ENCODE measurements around the gene DNAH17.
A peak's percentile ranks its signal among the peaks of the same experiment; 100 is the strongest.

The DNAH17 gene

DNA sequence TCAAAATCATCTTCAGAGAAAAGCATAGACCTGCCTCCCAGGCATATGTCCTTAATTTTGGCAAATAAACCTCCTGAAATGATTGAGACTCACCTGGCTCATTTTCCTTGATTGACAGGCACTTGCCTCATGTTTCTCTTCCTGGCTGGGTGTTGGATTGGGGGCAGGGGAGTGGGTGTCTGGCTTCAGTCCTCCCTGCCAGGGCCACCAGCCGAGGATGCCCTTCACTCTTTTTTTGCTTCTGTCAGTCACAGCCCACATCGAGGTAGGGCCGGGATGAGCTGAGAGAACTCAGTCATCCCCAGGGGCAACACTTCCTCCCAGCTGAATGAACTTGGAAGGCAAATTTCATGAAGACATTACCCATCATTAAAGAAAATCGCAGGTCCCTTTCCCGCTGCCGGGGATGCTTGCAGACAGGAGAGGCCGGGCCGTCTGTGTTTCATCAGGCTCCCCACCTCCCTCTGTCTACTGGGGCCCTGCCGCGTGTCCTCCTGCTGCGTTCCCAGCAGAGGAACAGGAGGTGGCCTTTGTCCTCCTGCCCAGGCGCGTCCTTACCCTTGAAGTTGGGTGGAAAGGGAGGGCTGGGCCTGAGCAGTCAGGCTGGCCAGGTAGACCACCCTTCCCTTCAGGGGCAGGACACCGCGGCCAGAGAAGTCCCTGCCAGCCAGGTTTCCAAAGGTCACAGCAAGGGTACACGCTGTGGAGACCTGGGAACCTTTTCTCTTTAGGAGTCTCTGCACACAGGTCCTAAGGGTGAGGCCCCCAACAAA lies 11.2 kb upstream of the DNAH17 start:
- no peak overlapping the region for H3K4me3 ChIP-seq (replicated peaks; ENCODE audit: low read depth, low read length)
- TF ChIP-seq, protein P1, sequence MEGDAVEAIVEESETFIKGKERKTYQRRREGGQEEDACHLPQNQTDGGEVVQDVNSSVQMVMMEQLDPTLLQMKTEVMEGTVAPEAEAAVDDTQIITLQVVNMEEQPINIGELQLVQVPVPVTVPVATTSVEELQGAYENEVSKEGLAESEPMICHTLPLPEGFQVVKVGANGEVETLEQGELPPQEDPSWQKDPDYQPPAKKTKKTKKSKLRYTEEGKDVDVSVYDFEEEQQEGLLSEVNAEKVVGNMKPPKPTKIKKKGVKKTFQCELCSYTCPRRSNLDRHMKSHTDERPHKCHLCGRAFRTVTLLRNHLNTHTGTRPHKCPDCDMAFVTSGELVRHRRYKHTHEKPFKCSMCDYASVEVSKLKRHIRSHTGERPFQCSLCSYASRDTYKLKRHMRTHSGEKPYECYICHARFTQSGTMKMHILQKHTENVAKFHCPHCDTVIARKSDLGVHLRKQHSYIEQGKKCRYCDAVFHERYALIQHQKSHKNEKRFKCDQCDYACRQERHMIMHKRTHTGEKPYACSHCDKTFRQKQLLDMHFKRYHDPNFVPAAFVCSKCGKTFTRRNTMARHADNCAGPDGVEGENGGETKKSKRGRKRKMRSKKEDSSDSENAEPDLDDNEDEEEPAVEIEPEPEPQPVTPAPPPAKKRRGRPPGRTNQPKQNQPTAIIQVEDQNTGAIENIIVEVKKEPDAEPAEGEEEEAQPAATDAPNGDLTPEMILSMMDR (IDR thresholded peaks at IDR 0.05; ENCODE audit: low read length, missing control alignments) = no peak
- DNase-seq (ENCODE audit: low read depth) = no peak

DNA sequence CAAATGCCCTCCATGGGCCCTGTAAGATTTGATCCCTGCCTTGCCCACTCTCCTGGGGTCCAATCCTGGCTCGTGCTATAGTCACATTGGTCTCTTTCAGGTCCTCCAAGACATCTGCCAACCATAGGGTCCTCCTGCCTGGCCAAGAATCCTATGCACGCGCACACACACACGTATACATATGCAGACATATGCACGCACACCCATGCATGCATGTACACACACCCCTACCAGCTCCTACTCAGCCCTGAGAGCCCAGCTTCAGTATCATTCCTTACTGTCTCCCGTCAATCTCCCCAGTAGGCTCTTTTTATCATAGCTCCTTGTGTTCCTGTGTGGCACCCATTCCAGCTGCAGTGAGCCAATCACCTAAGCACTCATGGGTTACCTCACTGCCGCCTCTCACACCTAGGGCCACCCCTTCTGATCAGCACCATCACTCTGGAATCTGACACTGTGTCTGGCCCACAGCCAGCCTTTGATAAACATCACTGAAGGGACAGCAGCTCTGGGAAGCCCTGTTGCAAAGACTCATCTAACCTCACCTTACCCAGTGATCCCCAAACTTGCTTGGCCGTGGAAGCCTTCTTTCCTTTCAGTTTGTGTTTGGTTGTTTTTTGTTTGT lies 7.9 kb upstream of the DNAH17 start:
- no peak for DNase-seq (ENCODE audit: low read depth)
- H3K4me3 ChIP-seq (replicated peaks; ENCODE audit: low read depth, low read length) = no peak overlapping the region
- TF ChIP-seq, protein P1 (IDR thresholded peaks at IDR 0.05; ENCODE audit: low read length, missing control alignments) = no peak

DNA sequence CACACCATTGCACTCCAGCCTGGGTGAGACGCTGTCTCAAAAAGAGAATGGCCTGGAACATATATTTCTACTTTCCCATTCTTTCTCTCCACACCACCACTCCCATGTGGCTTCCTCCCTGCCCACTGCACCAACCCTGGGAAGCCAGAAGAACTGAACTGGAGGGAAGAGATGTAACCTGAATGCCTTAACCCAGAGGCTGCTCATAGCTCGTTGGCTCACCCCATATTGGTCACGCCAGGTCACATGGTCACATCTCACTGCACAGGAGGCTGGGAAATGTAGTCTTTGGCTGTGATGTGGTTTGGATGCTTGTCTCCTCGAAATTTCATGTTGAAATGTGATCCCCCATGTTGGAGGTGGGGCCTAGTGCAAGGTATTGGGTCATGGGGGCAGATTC lies 5.9 kb upstream of the DNAH17 start:
- no peak overlapping the region for H3K4me3 ChIP-seq (replicated peaks; ENCODE audit: low read depth, low read length)
- DNase-seq (ENCODE audit: low read depth) = no peak
- TF ChIP-seq, protein P1 (IDR thresholded peaks at IDR 0.05; ENCODE audit: low read length, missing control alignments) = no peak

DNA sequence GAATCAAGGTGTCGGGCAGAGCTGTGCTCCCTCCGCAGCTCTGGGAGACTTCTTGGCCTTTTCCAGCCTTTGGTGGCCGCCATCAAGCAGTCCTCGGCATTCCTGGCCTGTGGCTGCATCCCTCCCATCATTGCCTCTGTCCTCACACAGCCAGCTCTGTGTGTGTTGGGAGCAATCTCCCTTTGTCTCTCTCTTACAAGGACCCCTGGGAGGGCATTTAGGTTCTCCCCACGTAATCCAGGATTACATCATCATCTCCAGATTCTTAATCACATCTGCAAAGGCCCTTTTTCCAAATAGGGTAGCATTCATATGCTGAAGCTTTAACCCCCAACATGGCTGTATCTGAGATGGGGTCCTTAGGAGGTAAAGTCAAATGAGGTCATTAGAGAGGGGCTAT lies 4.1 kb upstream of the DNAH17 start:
- DNase-seq (ENCODE audit: low read depth) = no peak
- TF ChIP-seq, protein P1 (IDR thresholded peaks at IDR 0.05; ENCODE audit: low read length, missing control alignments) = no peak
- H3K4me3 ChIP-seq (replicated peaks; ENCODE audit: low read depth, low read length) = no peak overlapping the region

DNA sequence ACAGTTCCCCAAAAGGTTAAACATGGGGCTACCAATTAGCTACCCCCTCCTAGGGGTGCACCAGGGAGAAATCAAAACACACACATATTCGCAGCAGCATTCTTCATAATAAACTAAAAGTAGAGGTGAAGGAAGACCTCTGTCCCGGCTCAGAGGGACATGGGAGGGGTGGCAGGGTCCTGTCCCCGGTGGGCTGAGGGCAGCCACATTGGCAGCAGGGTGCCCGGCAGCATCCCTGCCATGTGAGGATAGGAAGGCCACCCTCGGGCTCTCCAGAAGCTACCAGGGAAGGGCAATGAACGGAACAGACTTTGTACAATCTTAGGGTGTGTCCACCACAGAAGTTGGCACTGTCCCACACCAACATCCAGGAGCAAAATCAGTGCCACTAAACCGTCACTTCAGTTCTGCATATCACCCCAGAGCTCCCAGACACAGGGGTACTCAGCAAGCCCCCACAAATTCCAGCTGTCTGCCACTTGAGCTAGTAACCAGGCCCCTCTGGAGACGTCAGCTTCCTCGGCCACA lies 3.1 kb upstream of the DNAH17 start:
- no peak overlapping the region for H3K4me3 ChIP-seq (replicated peaks; ENCODE audit: low read depth, low read length)
- DNase-seq (ENCODE audit: low read depth) = no peak
- TF ChIP-seq, protein P1 (IDR thresholded peaks at IDR 0.05; ENCODE audit: low read length, missing control alignments) = no peak

DNA sequence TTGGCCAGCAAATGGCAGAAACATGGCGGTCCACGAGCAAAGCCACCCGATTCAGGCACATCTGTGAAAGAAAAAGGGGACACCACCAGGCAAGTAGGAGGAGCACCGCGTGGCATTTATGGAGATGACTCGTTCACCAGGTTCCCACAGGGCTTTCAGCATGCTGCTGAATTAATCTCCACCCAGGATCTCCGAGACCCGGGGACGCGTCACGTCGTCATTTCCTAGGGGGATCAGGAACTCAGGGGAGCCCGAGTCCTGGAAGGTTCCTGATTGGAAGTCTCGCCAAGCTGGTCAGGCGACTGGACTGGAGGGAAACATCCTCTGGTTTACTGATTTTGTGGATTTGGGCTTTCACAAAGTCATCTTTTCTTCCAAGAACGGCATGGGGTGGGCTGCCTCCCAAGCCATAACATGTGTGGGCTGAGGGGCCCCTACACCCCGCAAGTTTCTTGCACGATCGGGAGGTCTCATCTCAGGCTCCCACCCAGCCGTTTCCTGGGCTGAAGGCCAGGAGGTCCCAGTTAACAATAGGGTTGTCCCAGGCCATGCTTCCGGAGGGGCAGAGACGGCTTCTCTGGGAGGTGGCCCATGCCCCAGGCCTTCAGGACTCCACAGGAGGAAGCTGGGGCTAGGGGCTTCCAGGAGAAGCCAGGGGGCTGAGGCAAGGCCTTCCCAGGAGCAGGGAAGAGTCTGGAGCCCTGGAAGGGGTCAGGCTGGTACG lies 645 bp downstream of the DNAH17 start:
- no peak overlapping the region for H3K4me3 ChIP-seq (replicated peaks; ENCODE audit: low read depth, low read length)
- TF ChIP-seq, protein P1 (IDR thresholded peaks at IDR 0.05; ENCODE audit: low read length, missing control alignments) = no peak
- DNase-seq (ENCODE audit: low read depth) = peak; percentile 41
